ENCODE data around the gene UBE2Z. TPM values are rescaled to one million over a fixed set of nuclear protein-coding genes. Genes with fewer than 3 reads are reported as not detected.
A peak's percentile ranks its signal among the peaks of the same experiment; 100 is the strongest.

Gene UBE2Z
- total and polyA plus RNA-seq, 2 experiments from 2014 or later = 63.3 to 66.7 TPM

- no peaks in the 10 kb centered on the region for H4K20me1 ChIP-seq (ENCODE audit: insufficient read depth, poor library complexity, severe bottlenecking)
- H3K9me2 ChIP-seq (replicated peaks; ENCODE audit: insufficient read depth) = no peaks in the 10 kb centered on the region
- no peaks in the 10 kb centered on the region for H3K79me2 ChIP-seq
- H3K4me2 ChIP-seq = peak overlapping the region; percentile 43
- WGBS (ENCODE audit: low lambda C conversion rate, missing lambda C conversion rate) = 59% methylated on average over 12 of the region's 12 CpGs
- H3K9me3 ChIP-seq (ENCODE audit: low read depth) = no peaks in the 10 kb centered on the region
- peaks cover 22% of the 10 kb centered on the region for H3K4me1 ChIP-seq (ENCODE audit: insufficient read depth)
- no peaks in the 10 kb centered on the region for H3K27me3 ChIP-seq
- no peaks in the 10 kb centered on the region for H3K36me3 ChIP-seq (replicated peaks; ENCODE audit: insufficient read depth, low read depth)
- no peak overlapping the region for H2AFZ ChIP-seq
- no peak overlapping the region for H3K4me3 ChIP-seq
- no peak for TF ChIP-seq EZH2 (IDR thresholded peaks at IDR 0.05; ENCODE audit: borderline replicate concordance)
- TF ChIP-seq EZH2phosphoT487 (IDR thresholded peaks at IDR 0.05; ENCODE audit: low read depth, severe bottlenecking, unreplicated experiment) = no peak
- TF ChIP-seq, protein P1, sequence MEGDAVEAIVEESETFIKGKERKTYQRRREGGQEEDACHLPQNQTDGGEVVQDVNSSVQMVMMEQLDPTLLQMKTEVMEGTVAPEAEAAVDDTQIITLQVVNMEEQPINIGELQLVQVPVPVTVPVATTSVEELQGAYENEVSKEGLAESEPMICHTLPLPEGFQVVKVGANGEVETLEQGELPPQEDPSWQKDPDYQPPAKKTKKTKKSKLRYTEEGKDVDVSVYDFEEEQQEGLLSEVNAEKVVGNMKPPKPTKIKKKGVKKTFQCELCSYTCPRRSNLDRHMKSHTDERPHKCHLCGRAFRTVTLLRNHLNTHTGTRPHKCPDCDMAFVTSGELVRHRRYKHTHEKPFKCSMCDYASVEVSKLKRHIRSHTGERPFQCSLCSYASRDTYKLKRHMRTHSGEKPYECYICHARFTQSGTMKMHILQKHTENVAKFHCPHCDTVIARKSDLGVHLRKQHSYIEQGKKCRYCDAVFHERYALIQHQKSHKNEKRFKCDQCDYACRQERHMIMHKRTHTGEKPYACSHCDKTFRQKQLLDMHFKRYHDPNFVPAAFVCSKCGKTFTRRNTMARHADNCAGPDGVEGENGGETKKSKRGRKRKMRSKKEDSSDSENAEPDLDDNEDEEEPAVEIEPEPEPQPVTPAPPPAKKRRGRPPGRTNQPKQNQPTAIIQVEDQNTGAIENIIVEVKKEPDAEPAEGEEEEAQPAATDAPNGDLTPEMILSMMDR (IDR thresholded peaks at IDR 0.05; ENCODE audit: poor library complexity) = no peak
- DNase-seq (ENCODE audit: low spot score) = peak; percentile 38
- H3K27ac ChIP-seq = peak overlapping the region; percentile 86
Measured at GRCh38 chr17:48970865-48971687, 62.9 kb downstream of the UBE2Z start.

DNA sequence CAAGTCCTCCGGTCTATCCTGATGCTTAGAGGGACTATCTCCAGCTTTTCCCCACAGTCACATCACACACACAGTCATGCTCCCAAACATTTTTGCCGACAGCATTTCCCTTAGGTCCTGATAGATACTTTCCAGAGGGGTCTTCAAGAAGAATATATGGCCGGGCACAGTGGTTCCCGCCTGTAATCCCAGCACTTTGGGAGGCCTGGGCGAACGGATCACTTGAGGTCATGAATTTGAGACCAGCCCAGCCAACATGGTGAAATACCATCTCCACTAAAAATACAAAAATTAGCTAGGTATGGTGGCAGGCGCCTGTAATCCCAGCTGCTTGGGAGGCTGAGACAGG lies 64.5 kb downstream of the UBE2Z start:
- Histone ChIP-seq H4K20me1 (ENCODE audit: insufficient read depth, poor library complexity, severe bottlenecking) (no peaks in the 10 kb centered on the region), H3K4me1 (ENCODE audit: insufficient read depth) (peaks cover 22% of the 10 kb centered on the region), H3K36me3 (replicated peaks; ENCODE audit: insufficient read depth, low read depth) (no peaks in the 10 kb centered on the region), H2AFZ (no peak overlapping the region), H3K9me2 (replicated peaks; ENCODE audit: insufficient read depth) (no peaks in the 10 kb centered on the region), H3K27ac (peak overlapping the region; percentile 84), H3K79me2 (no peaks in the 10 kb centered on the region), H3K4me2 (peak overlapping the region; percentile 38), H3K27me3 (no peaks in the 10 kb centered on the region), H3K9me3 (ENCODE audit: low read depth) (no peaks in the 10 kb centered on the region), H3K4me3 (no peak overlapping the region)
- 68% methylated on average over 7 of the region's 7 CpGs for WGBS (ENCODE audit: low lambda C conversion rate, missing lambda C conversion rate)
- DNase-seq (ENCODE audit: low spot score) = no peak
- TF ChIP-seq EZH2 (IDR thresholded peaks at IDR 0.05; ENCODE audit: borderline replicate concordance) (no peak), EZH2phosphoT487 (IDR thresholded peaks at IDR 0.05; ENCODE audit: low read depth, severe bottlenecking, unreplicated experiment) (no peak)
- TF ChIP-seq, protein P1 (IDR thresholded peaks at IDR 0.05; ENCODE audit: poor library complexity) = no peak

- Histone ChIP-seq H3K79me2 (no peaks in the 10 kb centered on the region), H3K4me1 (ENCODE audit: insufficient read depth) (peaks cover 22% of the 10 kb centered on the region), H3K27ac (no peak overlapping the region), H3K9me3 (ENCODE audit: low read depth) (no peaks in the 10 kb centered on the region), H3K4me3 (no peak overlapping the region), H3K9me2 (replicated peaks; ENCODE audit: insufficient read depth) (no peaks in the 10 kb centered on the region), H3K36me3 (replicated peaks; ENCODE audit: insufficient read depth, low read depth) (no peaks in the 10 kb centered on the region), H2AFZ (no peak overlapping the region), H3K27me3 (no peaks in the 10 kb centered on the region), H3K4me2 (no peak overlapping the region), H4K20me1 (ENCODE audit: insufficient read depth, poor library complexity, severe bottlenecking) (no peaks in the 10 kb centered on the region)
- 56% methylated on average over 3 of the region's 3 CpGs for WGBS (ENCODE audit: low lambda C conversion rate, missing lambda C conversion rate)
- no peak for DNase-seq (ENCODE audit: low spot score)
- TF ChIP-seq EZH2phosphoT487 (IDR thresholded peaks at IDR 0.05; ENCODE audit: low read depth, severe bottlenecking, unreplicated experiment) (no peak), EZH2 (IDR thresholded peaks at IDR 0.05; ENCODE audit: borderline replicate concordance) (no peak)
- TF ChIP-seq, protein P1 (IDR thresholded peaks at IDR 0.05; ENCODE audit: poor library complexity) = no peak
Measured at GRCh38 chr17:48973806-48974205, 65.6 kb downstream of the UBE2Z start.

Small RNA genes within 50 kb of the gene (small RNA-seq; reads per million reads assigned to genes)
- gene AC068531.1 = not detected
- gene RF00263 = not detected
- not detected for gene RF01210
- gene RNU1-42P = not detected

Other genes starting within 250 kb of the UBE2Z start
- gene PRAC1, start 185.9 kb upstream of the UBE2Z start, total RNA-seq = not detected in 2 replicates
- gene PRAC1, start 185.9 kb upstream of the UBE2Z start, polyA plus RNA-seq = not detected in 2 replicates
- gene PRAC2, start 185.2 kb upstream of the UBE2Z start, total RNA-seq = not detected in 2 replicates
- 1.5 TPM in 1 of 2 replicates, not detected in the other for gene PRAC2, start 185.2 kb upstream of the UBE2Z start, polyA plus RNA-seq
- gene HOXB13, start 179.7 kb upstream of the UBE2Z start, total RNA-seq = 0.13 and 0.20 TPM in 2 replicates
- 0.28 and 0.40 TPM in 2 replicates for gene HOXB13, start 179.7 kb upstream of the UBE2Z start, polyA plus RNA-seq
- gene TTLL6, start 91.2 kb upstream of the UBE2Z start, total RNA-seq = 0.28 and 0.30 TPM in 2 replicates
- gene TTLL6, start 91.2 kb upstream of the UBE2Z start, polyA plus RNA-seq = not detected in 2 replicates
- 68.8 and 76.3 TPM in 2 replicates for gene CALCOCO2, start 77.4 kb upstream of the UBE2Z start, total RNA-seq
- gene CALCOCO2, start 77.4 kb upstream of the UBE2Z start, polyA plus RNA-seq = 63.4 and 79.2 TPM in 2 replicates
- gene ATP5MC1, start 15.6 kb upstream of the UBE2Z start, total RNA-seq = 91.6 and 107 TPM in 2 replicates
- gene ATP5MC1, start 15.6 kb upstream of the UBE2Z start, polyA plus RNA-seq = 197 and 223 TPM in 2 replicates
- gene SNF8, start 36.4 kb downstream of the UBE2Z start, total RNA-seq = 91.5 and 101 TPM in 2 replicates
- 195 and 227 TPM in 2 replicates for gene SNF8, start 36.4 kb downstream of the UBE2Z start, polyA plus RNA-seq
- gene GIP, start 60.2 kb downstream of the UBE2Z start, total RNA-seq = not detected in 2 replicates
- gene GIP, start 60.2 kb downstream of the UBE2Z start, polyA plus RNA-seq = 2.3 TPM in 2 replicates
- 42.9 and 50.0 TPM in 2 replicates for gene IGF2BP1, start 89.0 kb downstream of the UBE2Z start, total RNA-seq
- 37.0 and 40.7 TPM in 2 replicates for gene IGF2BP1, start 89.0 kb downstream of the UBE2Z start, polyA plus RNA-seq
- 1.3 and 2.2 TPM in 2 replicates for gene B4GALNT2, start 224.4 kb downstream of the UBE2Z start, total RNA-seq
- gene B4GALNT2, start 224.4 kb downstream of the UBE2Z start, polyA plus RNA-seq = 0.40 and 0.88 TPM in 2 replicates

All from hepatocyte (in vitro differentiated cells).